Measurements from ENCODE around the gene CCT7.

The CCT7 gene

GRCh38 chr2:73225513-73226360 is 8.4 kb upstream of the CCT7 start:
- H3F3A ChIP-seq (ENCODE audit: insufficient read depth), result no peaks in the 10 kb centered on the region
- H3K27me3 ChIP-seq (ENCODE audit: low read length), result no peaks in the 10 kb centered on the region
- no peaks in the 10 kb centered on the region for H4K20me1 ChIP-seq (ENCODE audit: low read depth, low read length)
- H2AFZ ChIP-seq (ENCODE audit: low read depth, low read length, severe bottlenecking), result no peak overlapping the region
- H3K4me3 ChIP-seq (ENCODE audit: insufficient read depth, low read length, poor library complexity, severe bottlenecking), result no peak overlapping the region
- no peaks in the 10 kb centered on the region for H3K36me3 ChIP-seq (ENCODE audit: low read length)
- no peak overlapping the region for H3K27ac ChIP-seq (ENCODE audit: low read depth, low read length)
- no peak overlapping the region for H3K9ac ChIP-seq (ENCODE audit: low read length)
- TF ChIP-seq EZH2phosphoT487 (conservative IDR thresholded peaks at IDR 0.05; ENCODE audit: low read length) (no peak), CTCF (IDR thresholded peaks at IDR 0.05; ENCODE audit: insufficient read depth, low read length, poor library complexity, severe bottlenecking) (no peak)
- no peaks in the 10 kb centered on the region for H3K79me2 ChIP-seq (ENCODE audit: insufficient read depth, low read length)
- H3K9me3 ChIP-seq (ENCODE audit: insufficient read depth, low read length), result no peaks in the 10 kb centered on the region
- no peaks in the 10 kb centered on the region for H3K9me2 ChIP-seq (replicated peaks; ENCODE audit: insufficient read depth, low read length)
- H3K4me2 ChIP-seq (ENCODE audit: low read depth, low read length, poor library complexity, severe bottlenecking), result no peak overlapping the region

- H3K4me3 ChIP-seq (ENCODE audit: insufficient read depth, low read length, poor library complexity, severe bottlenecking), result no peak overlapping the region
- H3K36me3 ChIP-seq (ENCODE audit: low read length), result no peaks in the 10 kb centered on the region
- no peak overlapping the region for H2AFZ ChIP-seq (ENCODE audit: low read depth, low read length, severe bottlenecking)
- H4K20me1 ChIP-seq (ENCODE audit: low read depth, low read length), result no peaks in the 10 kb centered on the region
- H3K9me3 ChIP-seq (ENCODE audit: insufficient read depth, low read length), result no peaks in the 10 kb centered on the region
- H3F3A ChIP-seq (ENCODE audit: insufficient read depth), result no peaks in the 10 kb centered on the region
- H3K27me3 ChIP-seq (ENCODE audit: low read length), result no peaks in the 10 kb centered on the region
- H3K79me2 ChIP-seq (ENCODE audit: insufficient read depth, low read length), result no peaks in the 10 kb centered on the region
- H3K9me2 ChIP-seq (replicated peaks; ENCODE audit: insufficient read depth, low read length), result no peaks in the 10 kb centered on the region
- no peak overlapping the region for H3K9ac ChIP-seq (ENCODE audit: low read length)
- H3K4me2 ChIP-seq (ENCODE audit: low read depth, low read length, poor library complexity, severe bottlenecking), result no peak overlapping the region
- H3K27ac ChIP-seq (ENCODE audit: low read depth, low read length), result no peak overlapping the region
- TF ChIP-seq EZH2phosphoT487 (conservative IDR thresholded peaks at IDR 0.05; ENCODE audit: low read length) (no peak), CTCF (IDR thresholded peaks at IDR 0.05; ENCODE audit: insufficient read depth, low read length, poor library complexity, severe bottlenecking) (no peak)
Measured at GRCh38 chr2:73227086-73227485, 7.0 kb upstream of the CCT7 start.

GRCh38 chr2:73228631-73229030 is 5.5 kb upstream of the CCT7 start:
- no peaks in the 10 kb centered on the region; the same call in 1 of the 2 replicates for H3K79me2 ChIP-seq (ENCODE audit: insufficient read depth, low read length)

More at GRCh38 chr2:73228631-73229030, 5.5 kb upstream of the CCT7 start:
- Histone ChIP-seq H3K4me2 (ENCODE audit: low read depth, low read length, poor library complexity, severe bottlenecking) (no peak overlapping the region), H3K9me2 (replicated peaks; ENCODE audit: insufficient read depth, low read length) (no peaks in the 10 kb centered on the region), H3K9me3 (ENCODE audit: insufficient read depth, low read length) (no peaks in the 10 kb centered on the region), H3F3A (ENCODE audit: insufficient read depth) (peaks cover 2% of the 10 kb centered on the region; the same call in 1 of the 2 replicates), H3K27me3 (ENCODE audit: low read length) (no peaks in the 10 kb centered on the region), H4K20me1 (ENCODE audit: low read depth, low read length) (no peaks in the 10 kb centered on the region), H3K9ac (ENCODE audit: low read length) (no peak overlapping the region), H3K27ac (ENCODE audit: low read depth, low read length) (no peak overlapping the region), H3K4me3 (ENCODE audit: insufficient read depth, low read length, poor library complexity, severe bottlenecking) (no peak overlapping the region), H3K36me3 (ENCODE audit: low read length) (no peaks in the 10 kb centered on the region), H2AFZ (ENCODE audit: low read depth, low read length, severe bottlenecking) (no peak overlapping the region)
- TF ChIP-seq EZH2phosphoT487 (conservative IDR thresholded peaks at IDR 0.05; ENCODE audit: low read length) (no peak), CTCF (IDR thresholded peaks at IDR 0.05; ENCODE audit: insufficient read depth, low read length, poor library complexity, severe bottlenecking) (no peak)

Data from SU-DHL-6 (cell line).